ENCODE data around the gene MVB12B. TPM values are rescaled to one million over a fixed set of nuclear protein-coding genes. Genes with fewer than 3 reads are reported as not detected.

The MVB12B gene
- total RNA-seq, 1 experiment from 2014 or later, result 5.8 TPM

DNA sequence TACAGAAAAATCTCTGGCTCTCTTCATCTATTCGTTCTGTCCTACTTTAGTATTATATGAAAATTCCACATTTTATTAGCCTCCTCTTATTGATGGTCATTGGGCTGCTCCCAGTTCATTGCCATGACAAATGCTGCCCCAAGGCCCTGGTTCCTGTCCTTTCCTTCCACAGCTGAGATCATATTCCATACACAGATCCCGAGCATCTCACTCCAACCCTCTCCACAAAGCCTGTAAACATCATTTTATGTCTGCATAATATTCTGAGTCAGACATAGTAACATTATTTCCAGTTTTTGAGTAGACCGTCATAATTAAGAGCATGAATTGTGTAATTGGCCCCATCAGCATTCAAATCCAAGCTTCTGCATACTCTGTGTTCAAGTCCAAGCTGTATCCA lies 86.3 kb downstream of the MVB12B start:
- no peak overlapping the region for H2BK12ac ChIP-seq (ENCODE audit: insufficient read length, low read depth, low read length)
- H4K20me1 ChIP-seq (ENCODE audit: control insufficient read depth, insufficient read depth, insufficient read length), result no peaks in the 10 kb centered on the region
- H2BK5ac ChIP-seq (ENCODE audit: insufficient read length, low read length), result no peak overlapping the region
- H2AK5ac ChIP-seq (ENCODE audit: insufficient read length, low read length), result no peak overlapping the region
- no peak overlapping the region for H4K91ac ChIP-seq (ENCODE audit: insufficient read length, low read depth, low read length)
- no peak overlapping the region for H3K14ac ChIP-seq (ENCODE audit: insufficient read depth, low read length)
- WGBS (ENCODE audit: extremely low coverage, insufficient read length, low lambda C conversion rate), result no CpG with 5 or more reads among the region's 3 CpGs
- no peak overlapping the region for H4K8ac ChIP-seq (replicated peaks; ENCODE audit: insufficient read length, low read depth, low read length)
- H3K4me1 ChIP-seq (ENCODE audit: insufficient read depth, low read length), result peaks cover 3% of the 10 kb centered on the region; the same call in 1 of the 2 replicates
- H2BK15ac ChIP-seq (ENCODE audit: low read depth, low read length), result no peak overlapping the region
- H3K56ac ChIP-seq (ENCODE audit: insufficient read length, low read depth, low read length), result no peak overlapping the region
- Mint-ChIP-seq H3K27ac (no peak overlapping the region), H3K9me3 (no peaks in the 10 kb centered on the region), H3K4me1 (peaks cover 13 to 24% of the 10 kb centered on the region in 2 experiments), H3K27me3 (ENCODE audit: low read depth) (no peaks in the 10 kb centered on the region; the same call in 1 of the 2 replicates), H3K4me3 (no peak overlapping the region), H3K36me3 (ENCODE audit: insufficient read depth in 1 of 3, low read depth in 3 of 3) (no peaks in the 10 kb centered on the region; a peak in 1 of 7 replicates)
- H2BK120ac ChIP-seq (ENCODE audit: low read depth, low read length, poor library complexity, severe bottlenecking), result no peak overlapping the region
- H3K9ac ChIP-seq (ENCODE audit: extremely low read depth, insufficient read length, low read length), result no peak overlapping the region
- H4K5ac ChIP-seq (ENCODE audit: insufficient read length, low read depth, low read length), result no peak overlapping the region
- H3K4me2 ChIP-seq (ENCODE audit: insufficient read depth, insufficient read length, low read length), result no peak overlapping the region
- no peak overlapping the region for H3K4ac ChIP-seq (ENCODE audit: low read depth, low read length)
- H3K9me3 ChIP-seq (ENCODE audit: control insufficient read depth, low read depth, low read length), result no peaks in the 10 kb centered on the region
- no peak overlapping the region for H3T11ph ChIP-seq (ENCODE audit: low read length)
- no peaks in the 10 kb centered on the region for H3K23me2 ChIP-seq (ENCODE audit: insufficient read length, low read depth, low read length, poor library complexity, severe bottlenecking)
- no peak for DNase-seq
- no peaks in the 10 kb centered on the region for H3K79me2 ChIP-seq (ENCODE audit: insufficient read depth, low read length)
- no peak overlapping the region for H3K23ac ChIP-seq (ENCODE audit: insufficient read length, low read depth, low read length)
- no peak overlapping the region for H2AFZ ChIP-seq (ENCODE audit: low read length)
- no peak overlapping the region for H3K27ac ChIP-seq (ENCODE audit: insufficient read length, low read depth, low read length)
- no peaks in the 10 kb centered on the region for H3K79me1 ChIP-seq (ENCODE audit: insufficient read depth, low read depth, low read length, poor library complexity, severe bottlenecking)
- H3K27me3 ChIP-seq (ENCODE audit: insufficient read depth, low read length), result no peaks in the 10 kb centered on the region
- no peak overlapping the region for H3K18ac ChIP-seq (ENCODE audit: insufficient read length, low read depth, low read length)
- H2BK20ac ChIP-seq (ENCODE audit: low read depth, low read length, poor library complexity, severe bottlenecking), result no peak overlapping the region
- TF ChIP-seq, protein P1, sequence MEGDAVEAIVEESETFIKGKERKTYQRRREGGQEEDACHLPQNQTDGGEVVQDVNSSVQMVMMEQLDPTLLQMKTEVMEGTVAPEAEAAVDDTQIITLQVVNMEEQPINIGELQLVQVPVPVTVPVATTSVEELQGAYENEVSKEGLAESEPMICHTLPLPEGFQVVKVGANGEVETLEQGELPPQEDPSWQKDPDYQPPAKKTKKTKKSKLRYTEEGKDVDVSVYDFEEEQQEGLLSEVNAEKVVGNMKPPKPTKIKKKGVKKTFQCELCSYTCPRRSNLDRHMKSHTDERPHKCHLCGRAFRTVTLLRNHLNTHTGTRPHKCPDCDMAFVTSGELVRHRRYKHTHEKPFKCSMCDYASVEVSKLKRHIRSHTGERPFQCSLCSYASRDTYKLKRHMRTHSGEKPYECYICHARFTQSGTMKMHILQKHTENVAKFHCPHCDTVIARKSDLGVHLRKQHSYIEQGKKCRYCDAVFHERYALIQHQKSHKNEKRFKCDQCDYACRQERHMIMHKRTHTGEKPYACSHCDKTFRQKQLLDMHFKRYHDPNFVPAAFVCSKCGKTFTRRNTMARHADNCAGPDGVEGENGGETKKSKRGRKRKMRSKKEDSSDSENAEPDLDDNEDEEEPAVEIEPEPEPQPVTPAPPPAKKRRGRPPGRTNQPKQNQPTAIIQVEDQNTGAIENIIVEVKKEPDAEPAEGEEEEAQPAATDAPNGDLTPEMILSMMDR (conservative IDR thresholded peaks at IDR 0.05), result no peak
